ENCODE measurements around the gene CRAMP1. TPM values are rescaled to one million over a fixed set of nuclear protein-coding genes. Genes with fewer than 3 reads are reported as not detected.

CRAMP1 gene
- total RNA-seq, 4 donors from 2014 or later: 9.0 to 15.1 (median 11.3) TPM

GRCh38 chr16:1709356-1709755 is 97.2 kb downstream of the CRAMP1 start:
- Histone ChIP-seq H3K4me3 (no peak overlapping the region), H3K9me3 (no peaks in the 10 kb centered on the region), H3K36me3 (peaks cover 0 to 7% of the 10 kb centered on the region in 2 donors), H3K27ac (no peak overlapping the region), H3K4me1 (peaks cover 3 to 79% (median 25%) of the 10 kb centered on the region in 3 donors), H3K27me3 (no peaks in the 10 kb centered on the region)
- no peak for ATAC-seq
- WGBS, 2 donors (ENCODE audit: low coverage in 1 of 2): 64 to 70% methylated on average over 4 to 6 of the region's 15 CpGs
- TF ChIP-seq CTCF (IDR thresholded peaks at IDR 0.05): no peak
- TF ChIP-seq POLR2A (IDR thresholded peaks at IDR 0.05): no peak
- no peak for TF ChIP-seq EP300 (IDR thresholded peaks at IDR 0.05)
- no peak for TF ChIP-seq POLR2AphosphoS5 (IDR thresholded peaks at IDR 0.05)

GRCh38 chr16:1710811-1711507 is 98.8 kb downstream of the CRAMP1 start:
- Histone ChIP-seq H3K27me3 (no peaks in the 10 kb centered on the region), H3K36me3 (peaks cover 0 to 14% of the 10 kb centered on the region in 2 donors), H3K4me1 (peaks cover 3 to 78% (median 20%) of the 10 kb centered on the region in 3 donors), H3K4me3 (no peak overlapping the region), H3K9me3 (no peaks in the 10 kb centered on the region), H3K27ac (no peak overlapping the region)
- 72 to 88% methylated on average over 12 to 17 of the region's 17 CpGs for WGBS, 2 donors (ENCODE audit: low coverage in 1 of 2)
- no peak for TF ChIP-seq POLR2AphosphoS5 (IDR thresholded peaks at IDR 0.05)
- no peak for TF ChIP-seq EP300 (IDR thresholded peaks at IDR 0.05)
- no peak for TF ChIP-seq POLR2A (IDR thresholded peaks at IDR 0.05)
- no peak for TF ChIP-seq CTCF (IDR thresholded peaks at IDR 0.05)
- ATAC-seq: no peak

GRCh38 chr16:1712791-1713261 is 100.7 kb downstream of the CRAMP1 start:
- no peaks in the 10 kb centered on the region for H3K27me3 ChIP-seq
- no peak for ATAC-seq
- peaks cover 0 to 14% of the 10 kb centered on the region in 2 donors for H3K36me3 ChIP-seq
- TF ChIP-seq POLR2AphosphoS5 (IDR thresholded peaks at IDR 0.05) (no peak), EP300 (IDR thresholded peaks at IDR 0.05) (no peak), POLR2A (IDR thresholded peaks at IDR 0.05) (no peak), CTCF (IDR thresholded peaks at IDR 0.05) (no peak)
- H3K9me3 ChIP-seq: no peaks in the 10 kb centered on the region
- no peak overlapping the region for H3K4me3 ChIP-seq
- WGBS, 2 donors (ENCODE audit: low coverage in 1 of 2): 65% methylated on average over 6 of the region's 14 CpGs; no CpG with 5 or more reads in 1 of the 2 donors
- H3K4me1 ChIP-seq: peaks cover 3 to 66% (median 11%) of the 10 kb centered on the region in 3 donors
- H3K27ac ChIP-seq: no peak overlapping the region

- Histone ChIP-seq H3K4me1 (peaks cover 0 to 66% (median 6%) of the 10 kb centered on the region in 3 donors), H3K9me3 (no peaks in the 10 kb centered on the region), H3K27me3 (no peaks in the 10 kb centered on the region), H3K36me3 (peaks cover 0 to 14% of the 10 kb centered on the region in 2 donors), H3K4me3 (no peak overlapping the region), H3K27ac (no peak overlapping the region)
- TF ChIP-seq EP300 (IDR thresholded peaks at IDR 0.05): no peak
- no peak for ATAC-seq
- 68 to 79% methylated on average over 4 to 7 of the region's 7 CpGs for WGBS, 2 donors (ENCODE audit: low coverage in 1 of 2)
Measured at GRCh38 chr16:1713331-1713730, 101.2 kb downstream of the CRAMP1 start.

- ATAC-seq: no peak
- Histone ChIP-seq H3K4me3 (no peak overlapping the region), H3K36me3 (peaks cover 0 to 14% of the 10 kb centered on the region in 2 donors), H3K27ac (no peak overlapping the region), H3K4me1 (peaks cover 0 to 66% (median 4%) of the 10 kb centered on the region in 3 donors), H3K27me3 (no peaks in the 10 kb centered on the region), H3K9me3 (no peaks in the 10 kb centered on the region)
- no peak for TF ChIP-seq CTCF (IDR thresholded peaks at IDR 0.05)
- no peak for TF ChIP-seq POLR2AphosphoS5 (IDR thresholded peaks at IDR 0.05)
- no peak for TF ChIP-seq POLR2A (IDR thresholded peaks at IDR 0.05)
- no peak for TF ChIP-seq EP300 (IDR thresholded peaks at IDR 0.05)
- WGBS, 2 donors (ENCODE audit: low coverage in 1 of 2): 79 to 80% methylated on average over 9 to 12 of the region's 14 CpGs
Measured at GRCh38 chr16:1713933-1714332, 101.8 kb downstream of the CRAMP1 start.

Data from gastroesophageal sphincter (tissue), 4 donors.